Muscle of arm (tissue), 12 donors: ENCODE measurements around the gene C9orf153. TPM values are rescaled to one million over a fixed set of nuclear protein-coding genes. Genes with fewer than 3 reads are reported as not detected.
"Not testable (repeated sequence)": the region's sequence is repeated elsewhere in the genome, so short reads cannot be mapped to it uniquely, and the experiment has no call there.

Experiments
- DNase-seq: peaks from one replicate; pipeline ENCODE4 v3.0.0-alpha.2; 2013
- polyA plus RNA-seq, 12 donors: library from polyadenylated mRNA; unstranded; fragments of 120-200 nt; gene quantifications; one replicate each; pipeline ENCODE4 v1.2.1, GENCODE V29; 2013; ENCODE audit not compliant: insufficient read length in 12 of 12

C9orf153 gene
- polyA plus RNA-seq, 12 donors = 0.07 to 0.42 (median 0.20) TPM; not detected in 5

- not testable (repeated sequence) for DNase-seq
Measured at GRCh38 chr9:86190700-86191099, 68.8 kb downstream of the C9orf153 start.

- DNase-seq = no peak
Measured at GRCh38 chr9:86187121-86187520, 72.3 kb downstream of the C9orf153 start.

GRCh38 chr9:86186696-86187095 is 72.8 kb downstream of the C9orf153 start:
- DNase-seq = no peak

- DNase-seq = no peak
Measured at GRCh38 chr9:86185872-86186271, 73.6 kb downstream of the C9orf153 start.

- DNase-seq = no peak
Measured at GRCh38 chr9:86184138-86184524, 75.3 kb downstream of the C9orf153 start.

GRCh38 chr9:86183229-86184137 is 76.0 kb downstream of the C9orf153 start:
- DNase-seq = no peak

- no peak for DNase-seq
Measured at GRCh38 chr9:86181379-86182315, 77.8 kb downstream of the C9orf153 start.

- no peak for DNase-seq
Measured at GRCh38 chr9:86178503-86178902, 81.0 kb downstream of the C9orf153 start.

- no peak for DNase-seq
Measured at GRCh38 chr9:86177995-86178394, 81.5 kb downstream of the C9orf153 start.

- no peak for DNase-seq
Measured at GRCh38 chr9:86176468-86176867, 83.0 kb downstream of the C9orf153 start.

GRCh38 chr9:86175743-86176456 is 83.6 kb downstream of the C9orf153 start:
- no peak for DNase-seq

GRCh38 chr9:86175223-86175622 is 84.2 kb downstream of the C9orf153 start:
- no peak for DNase-seq

Other genes starting within 250 kb of the C9orf153 start
- gene GOLM1, start 160.1 kb downstream of the C9orf153 start, polyA plus RNA-seq = 10 to 100 TPM in 11 of 12 donors, not detected in 1; 50.7 to 95.8 (median 67.8) TPM
- 10 to 100 TPM in 11 of 12 donors, not detected in 1; 28.7 to 40.1 (median 34.4) TPM for gene ISCA1, start 22.9 kb upstream of the C9orf153 start, polyA plus RNA-seq
- gene TUT7, start 94.8 kb upstream of the C9orf153 start, polyA plus RNA-seq = 10 to 100 TPM in 11 of 12 donors, not detected in 1; 13.6 to 31.2 (median 17.5) TPM